HL-60 (cell line): ENCODE measurements around the gene SPATA24.

ENCODE experiments used
- GABPA ChIP-seq: IDR thresholded peaks from 2 replicates; pipeline ENCODE4 v1.6.1; 2012; ENCODE audit warnings: low read depth
- POLR2AphosphoS5 ChIP-seq: IDR thresholded peaks from 2 replicates; pipeline ENCODE4 v1.6.1; 2012; ENCODE audit warnings: low read depth
- TF ChIP-seq, protein P1 (sequence below): IDR thresholded peaks from one replicate; pipeline ENCODE4 v1.5.1; 2011; ENCODE audit warnings: low read length, control low read depth, inconsistent platforms; ENCODE audit not compliant: insufficient read depth
- TF ChIP-seq, protein P2 (sequence below): IDR thresholded peaks from 2 replicates; pipeline ENCODE4 v1.6.1; 2012; ENCODE audit warnings: low read depth; ENCODE audit not compliant: insufficient replicate concordance

DNA sequence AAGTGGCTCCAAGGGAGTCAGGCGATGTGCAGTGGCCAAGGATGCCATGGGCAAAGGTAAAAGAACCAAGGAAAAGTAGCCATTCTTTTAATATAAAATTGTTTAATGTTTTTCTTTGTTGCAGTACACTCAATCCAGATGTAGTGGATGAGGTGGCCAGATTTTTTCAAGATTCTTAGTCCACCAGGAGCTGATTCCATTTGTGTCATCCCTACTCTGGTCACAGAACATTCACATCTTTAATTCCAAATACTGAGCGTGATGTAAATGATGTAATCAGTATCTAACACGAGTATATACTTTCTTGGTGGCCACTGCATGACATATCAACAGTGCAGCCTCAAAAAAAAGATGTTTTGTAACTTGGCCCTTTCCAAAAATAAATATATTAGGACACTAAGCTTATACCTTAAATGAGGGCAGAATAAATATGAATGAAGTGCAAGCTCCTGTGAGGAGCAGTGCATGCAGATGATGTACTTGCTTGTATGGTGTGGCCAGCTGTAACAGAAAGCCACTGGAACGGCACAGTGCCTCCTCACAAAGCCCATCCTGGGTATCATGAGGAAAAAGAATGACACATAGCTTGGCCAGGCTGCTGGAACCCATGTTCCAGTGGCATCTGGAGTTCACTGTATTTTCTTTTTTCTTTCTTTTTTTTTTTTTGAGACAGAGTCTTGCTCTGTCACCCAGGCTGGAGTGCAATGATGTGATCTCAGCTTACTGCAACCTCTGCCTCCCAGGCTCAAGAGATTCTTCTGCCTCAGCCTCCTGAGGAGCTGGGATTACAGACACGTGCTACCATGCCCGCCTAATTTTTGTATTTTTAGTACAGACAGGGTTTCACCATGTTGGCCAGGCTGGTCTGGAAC is 6.5 kb upstream of the SPATA24 start:
- TF ChIP-seq, protein P1, sequence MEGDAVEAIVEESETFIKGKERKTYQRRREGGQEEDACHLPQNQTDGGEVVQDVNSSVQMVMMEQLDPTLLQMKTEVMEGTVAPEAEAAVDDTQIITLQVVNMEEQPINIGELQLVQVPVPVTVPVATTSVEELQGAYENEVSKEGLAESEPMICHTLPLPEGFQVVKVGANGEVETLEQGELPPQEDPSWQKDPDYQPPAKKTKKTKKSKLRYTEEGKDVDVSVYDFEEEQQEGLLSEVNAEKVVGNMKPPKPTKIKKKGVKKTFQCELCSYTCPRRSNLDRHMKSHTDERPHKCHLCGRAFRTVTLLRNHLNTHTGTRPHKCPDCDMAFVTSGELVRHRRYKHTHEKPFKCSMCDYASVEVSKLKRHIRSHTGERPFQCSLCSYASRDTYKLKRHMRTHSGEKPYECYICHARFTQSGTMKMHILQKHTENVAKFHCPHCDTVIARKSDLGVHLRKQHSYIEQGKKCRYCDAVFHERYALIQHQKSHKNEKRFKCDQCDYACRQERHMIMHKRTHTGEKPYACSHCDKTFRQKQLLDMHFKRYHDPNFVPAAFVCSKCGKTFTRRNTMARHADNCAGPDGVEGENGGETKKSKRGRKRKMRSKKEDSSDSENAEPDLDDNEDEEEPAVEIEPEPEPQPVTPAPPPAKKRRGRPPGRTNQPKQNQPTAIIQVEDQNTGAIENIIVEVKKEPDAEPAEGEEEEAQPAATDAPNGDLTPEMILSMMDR, result no peak
- TF ChIP-seq POLR2AphosphoS5, result no peak
- TF ChIP-seq, protein P2, sequence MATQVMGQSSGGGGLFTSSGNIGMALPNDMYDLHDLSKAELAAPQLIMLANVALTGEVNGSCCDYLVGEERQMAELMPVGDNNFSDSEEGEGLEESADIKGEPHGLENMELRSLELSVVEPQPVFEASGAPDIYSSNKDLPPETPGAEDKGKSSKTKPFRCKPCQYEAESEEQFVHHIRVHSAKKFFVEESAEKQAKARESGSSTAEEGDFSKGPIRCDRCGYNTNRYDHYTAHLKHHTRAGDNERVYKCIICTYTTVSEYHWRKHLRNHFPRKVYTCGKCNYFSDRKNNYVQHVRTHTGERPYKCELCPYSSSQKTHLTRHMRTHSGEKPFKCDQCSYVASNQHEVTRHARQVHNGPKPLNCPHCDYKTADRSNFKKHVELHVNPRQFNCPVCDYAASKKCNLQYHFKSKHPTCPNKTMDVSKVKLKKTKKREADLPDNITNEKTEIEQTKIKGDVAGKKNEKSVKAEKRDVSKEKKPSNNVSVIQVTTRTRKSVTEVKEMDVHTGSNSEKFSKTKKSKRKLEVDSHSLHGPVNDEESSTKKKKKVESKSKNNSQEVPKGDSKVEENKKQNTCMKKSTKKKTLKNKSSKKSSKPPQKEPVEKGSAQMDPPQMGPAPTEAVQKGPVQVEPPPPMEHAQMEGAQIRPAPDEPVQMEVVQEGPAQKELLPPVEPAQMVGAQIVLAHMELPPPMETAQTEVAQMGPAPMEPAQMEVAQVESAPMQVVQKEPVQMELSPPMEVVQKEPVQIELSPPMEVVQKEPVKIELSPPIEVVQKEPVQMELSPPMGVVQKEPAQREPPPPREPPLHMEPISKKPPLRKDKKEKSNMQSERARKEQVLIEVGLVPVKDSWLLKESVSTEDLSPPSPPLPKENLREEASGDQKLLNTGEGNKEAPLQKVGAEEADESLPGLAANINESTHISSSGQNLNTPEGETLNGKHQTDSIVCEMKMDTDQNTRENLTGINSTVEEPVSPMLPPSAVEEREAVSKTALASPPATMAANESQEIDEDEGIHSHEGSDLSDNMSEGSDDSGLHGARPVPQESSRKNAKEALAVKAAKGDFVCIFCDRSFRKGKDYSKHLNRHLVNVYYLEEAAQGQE, result no peak
- TF ChIP-seq GABPA, result no peak
